Right lobe of liver (tissue), 6 donors: ENCODE results near the gene GALK1. TPM values are rescaled to one million over a fixed set of nuclear protein-coding genes. Genes with fewer than 3 reads are reported as not detected.

Source experiments
- ATAC-seq, 4 donors: fragments of 200-7000 bp; cut with Tn5 transposase; one replicate each; pipeline ENCODE4 v1.9.1; 2020; ENCODE audit warnings: mild to moderate bottlenecking in 4 of 4, moderate library complexity in 4 of 4
- DNase-seq, 3 donors: peaks; one replicate each; pipeline ENCODE4 v3.0.0-alpha.2; 2020
- H3K27ac ChIP-seq, 3 donors: fragments of 200-600 bp; one replicate each; pipeline ENCODE4 v1.8.0; 2022
- H3K27me3 ChIP-seq, 2 donors: fragments of 200-600 bp; one replicate each; pipeline ENCODE4 v1.8.0; 2022
- H3K36me3 ChIP-seq, 4 donors: fragments of 200-600 bp; sonication (generic) in 1 of 4; one replicate each; pipeline versions ENCODE4 v1.5.1 to v1.8.0; 2017 to 2022; ENCODE audit warnings: control low read depth in 1 of 4
- H3K4me1 ChIP-seq, 4 donors: fragments of 200-600 bp; sonication (generic) in 1 of 4; one replicate each; pipeline versions ENCODE4 v1.5.1 to v1.8.0; 2017 to 2022; ENCODE audit warnings: control low read depth in 1 of 4
- H3K4me3 ChIP-seq, 3 donors: fragments of 200-600 bp; one replicate each; pipeline ENCODE4 v1.8.0; 2022
- H3K9me3 ChIP-seq, 4 donors: fragments of 200-600 bp; sonication (generic) in 1 of 4; one replicate each; pipeline versions ENCODE4 v1.5.1 to v1.8.0; 2017 to 2022; ENCODE audit warnings: control low read depth in 1 of 4
- POLR2A ChIP-seq: fragments of 450-650 bp; IDR thresholded peaks from one replicate; pipeline ENCODE4 v1.6.1; 2017; ENCODE audit warnings: antibody characterized with exemption, mild to moderate bottlenecking
- WGBS: methylation state at CpG from one replicate; pipeline ENCODE4 v1.1.6; 2018; ENCODE audit warnings: low coverage, low lambda C conversion rate; ENCODE audit not compliant: insufficient coverage; ENCODE audit errors: missing lambda C conversion rate; 5-methylcytosine and 5-hydroxymethylcytosine counted together
- intact Hi-C, 2 donors: fragments of 100-400 bp; cut with DNase I; formaldehyde crosslinking; loops; one replicate each; pipeline versions ENCODE4 v1.11.2 to v1.14.1; 2022
- total RNA-seq, 6 experiments: library from RNA; depleted of rRNA in 2 of 6; stranded (reverse); fragments of >200 nt in 2 of 6; fragmentation: NEBNext Ultra II Directional in 3 of 6; extraction: Animal tissue kit (Norgen Biotek cat#: 25700) in 3 of 6; gene quantifications; one replicate each; pipeline versions ENCODE4 v1.1.0 to v1.2.4, GENCODE V29; 2016 to 2023
- TF ChIP-seq, protein P1 (sequence below), 4 donors: fragments of 200-600 bp in 3 of 4; fragments of 450-650 bp in 1 of 4; IDR thresholded peaks; one replicate each; pipeline versions ENCODE4 v1.5.1 to v1.8.0; 2016 to 2022; ENCODE audit warnings: antibody characterized with exemption in 4 of 4, mild to moderate bottlenecking in 2 of 4
- donor health status: DM: no; HTN: yes; CAD: no.
- donor health status: DM: no; HTN: no; CAD: no.
- donor health status: DM: no; HTN: no; CAD: no.
- donor health status: DM: no; HTN: yes; CAD: no.
- donor health status: DM: no; HTN: yes; CAD: no.

Gene GALK1
- total RNA-seq, 6 experiments from 2014 or later = 38.6 to 87.4 (median 76.9) TPM

DNA sequence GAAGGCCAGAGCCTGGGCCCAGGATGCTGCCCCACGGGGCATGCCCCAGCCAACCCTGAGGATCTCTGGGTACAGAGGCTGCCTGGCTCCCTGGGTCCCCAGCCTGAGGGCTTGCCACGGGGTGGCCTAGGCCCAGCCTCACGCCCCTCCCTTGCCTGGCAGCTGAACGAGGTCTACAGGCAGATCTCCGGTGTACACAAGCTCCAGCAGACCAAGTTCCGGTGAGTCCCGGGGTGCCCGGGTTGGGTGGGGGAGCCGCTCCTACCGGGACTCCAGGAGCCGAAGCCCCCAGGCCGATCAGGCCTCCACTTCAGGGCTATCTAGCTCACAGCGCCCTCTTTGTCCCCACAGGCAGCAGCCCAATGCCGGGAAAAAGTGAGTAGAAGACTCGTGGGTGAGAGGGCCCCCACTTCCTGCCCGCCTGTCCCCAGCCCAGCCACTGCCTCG, 24.3 kb downstream of the GALK1 start:
- ATAC-seq (no peak), DNase-seq (no peak)
- H3K4me3 ChIP-seq = no peak overlapping the region
- no peaks in the 10 kb centered on the region for H3K27me3 ChIP-seq
- H3K36me3 ChIP-seq = no peaks in the 10 kb centered on the region
- TF ChIP-seq, protein P1, sequence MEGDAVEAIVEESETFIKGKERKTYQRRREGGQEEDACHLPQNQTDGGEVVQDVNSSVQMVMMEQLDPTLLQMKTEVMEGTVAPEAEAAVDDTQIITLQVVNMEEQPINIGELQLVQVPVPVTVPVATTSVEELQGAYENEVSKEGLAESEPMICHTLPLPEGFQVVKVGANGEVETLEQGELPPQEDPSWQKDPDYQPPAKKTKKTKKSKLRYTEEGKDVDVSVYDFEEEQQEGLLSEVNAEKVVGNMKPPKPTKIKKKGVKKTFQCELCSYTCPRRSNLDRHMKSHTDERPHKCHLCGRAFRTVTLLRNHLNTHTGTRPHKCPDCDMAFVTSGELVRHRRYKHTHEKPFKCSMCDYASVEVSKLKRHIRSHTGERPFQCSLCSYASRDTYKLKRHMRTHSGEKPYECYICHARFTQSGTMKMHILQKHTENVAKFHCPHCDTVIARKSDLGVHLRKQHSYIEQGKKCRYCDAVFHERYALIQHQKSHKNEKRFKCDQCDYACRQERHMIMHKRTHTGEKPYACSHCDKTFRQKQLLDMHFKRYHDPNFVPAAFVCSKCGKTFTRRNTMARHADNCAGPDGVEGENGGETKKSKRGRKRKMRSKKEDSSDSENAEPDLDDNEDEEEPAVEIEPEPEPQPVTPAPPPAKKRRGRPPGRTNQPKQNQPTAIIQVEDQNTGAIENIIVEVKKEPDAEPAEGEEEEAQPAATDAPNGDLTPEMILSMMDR (IDR thresholded peaks at IDR 0.05) = no peak
- TF ChIP-seq POLR2A = no peak
- H3K27ac ChIP-seq = no peak overlapping the region
- no peaks in the 10 kb centered on the region for H3K9me3 ChIP-seq
- intact Hi-C loops = no loop called here
- peaks cover 0 to 7% (median 0%) of the 10 kb centered on the region in 4 donors for H3K4me1 ChIP-seq
- WGBS = 86% methylated on average over 8 of the region's 17 CpGs

DNA sequence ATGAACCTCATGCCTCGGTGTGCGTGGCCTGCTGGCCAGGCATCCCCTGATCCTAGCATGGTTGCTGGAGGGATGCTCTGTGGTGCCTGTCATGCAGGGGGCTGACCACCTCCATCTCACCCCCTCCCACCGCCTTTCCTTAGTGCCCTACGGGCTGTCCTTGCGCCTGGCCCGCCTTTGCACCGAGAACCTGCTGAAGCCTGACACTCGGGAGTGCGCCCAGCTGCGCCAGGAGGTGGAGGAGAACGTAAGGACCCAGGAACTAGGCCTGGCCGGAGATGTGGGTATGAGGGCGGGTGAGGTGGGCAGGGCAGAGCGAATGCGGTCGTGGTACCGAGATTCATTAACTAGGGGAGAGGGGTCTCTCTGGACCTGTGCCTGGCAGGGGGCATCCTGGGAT, 24.8 kb downstream of the GALK1 start:
- ATAC-seq = no peak
- 100% methylated on average over 5 of the region's 17 CpGs for WGBS
- Histone ChIP-seq H3K9me3 (no peaks in the 10 kb centered on the region), H3K27ac (no peak overlapping the region), H3K36me3 (no peaks in the 10 kb centered on the region), H3K4me1 (peaks cover 0 to 7% (median 0%) of the 10 kb centered on the region in 4 donors), H3K27me3 (no peaks in the 10 kb centered on the region), H3K4me3 (no peak overlapping the region)
- TF ChIP-seq, protein P1 (IDR thresholded peaks at IDR 0.05) = no peak
- TF ChIP-seq POLR2A = no peak
- no peak for DNase-seq
- intact Hi-C loops = no loop called here

DNA sequence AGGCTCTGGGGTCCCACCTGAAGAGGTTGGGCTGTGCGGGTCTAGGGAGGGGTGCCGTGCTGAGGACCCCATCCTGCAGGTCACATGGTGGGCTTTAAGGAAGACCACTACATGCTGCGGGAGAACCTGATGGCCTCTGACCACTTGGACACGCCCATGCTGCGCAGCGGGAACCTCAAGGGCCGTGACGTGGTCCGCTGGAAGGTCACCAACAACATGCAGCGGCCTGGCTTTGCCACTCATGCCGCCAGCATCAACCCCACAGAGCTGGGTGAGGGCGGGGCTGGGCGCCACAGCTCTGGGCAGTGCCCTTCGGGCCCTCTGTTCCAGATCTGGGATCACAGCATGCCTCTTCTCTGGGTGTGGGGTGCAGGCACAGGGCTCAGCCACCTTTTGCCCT, 25.2 kb downstream of the GALK1 start:
- WGBS = 100% methylated on average over 1 of the region's 14 CpGs
- no peak for TF ChIP-seq POLR2A
- TF ChIP-seq, protein P1 (IDR thresholded peaks at IDR 0.05) = no peak

DNA sequence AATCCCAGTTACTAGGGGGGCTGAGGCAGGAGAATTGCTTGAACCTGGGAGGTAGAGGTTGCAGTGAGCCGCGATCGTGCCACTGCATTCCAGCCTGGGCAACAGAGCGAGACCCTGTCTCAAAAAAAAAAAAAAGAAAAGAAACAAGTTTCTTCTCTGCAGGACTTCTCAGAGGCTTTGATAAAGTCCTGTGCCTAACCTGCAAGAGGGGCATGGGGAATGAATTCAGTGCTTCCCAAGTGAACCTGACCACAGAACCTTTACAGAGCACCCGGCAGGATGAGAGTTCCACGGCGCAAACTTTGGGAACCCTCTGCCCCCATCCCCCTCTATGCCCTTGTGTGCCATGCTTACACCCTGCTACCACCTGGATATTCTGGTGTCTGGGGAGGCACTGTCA, 25.8 kb downstream of the GALK1 start:
- H3K27me3 ChIP-seq = no peaks in the 10 kb centered on the region
- ATAC-seq (no peak), DNase-seq (no peak)
- TF ChIP-seq, protein P1 (IDR thresholded peaks at IDR 0.05) = no peak
- TF ChIP-seq POLR2A = no peak
- H3K9me3 ChIP-seq = no peaks in the 10 kb centered on the region
- H3K27ac ChIP-seq = no peak overlapping the region
- intact Hi-C loops = no loop called here
- no peaks in the 10 kb centered on the region for H3K36me3 ChIP-seq
- H3K4me1 ChIP-seq = peaks cover 0 to 16% (median 0%) of the 10 kb centered on the region in 4 donors
- WGBS = 100% methylated on average over 2 of the region's 7 CpGs
- H3K4me3 ChIP-seq = no peak overlapping the region

More for the DNA sequence above, 25.2 kb downstream of the GALK1 start:
- Histone ChIP-seq H3K27ac (no peak overlapping the region), H3K27me3 (no peaks in the 10 kb centered on the region), H3K4me1 (peaks cover 0 to 10% (median 0%) of the 10 kb centered on the region in 4 donors), H3K4me3 (no peak overlapping the region), H3K9me3 (no peaks in the 10 kb centered on the region), H3K36me3 (no peaks in the 10 kb centered on the region)
- no peak for ATAC-seq
- intact Hi-C loops = no loop called here
- no peak for DNase-seq
